IPS DF 4.7 (cell line): ENCODE measurements around the gene IZUMO2.

Experiments used
- DNase-seq: peaks from one replicate; pipeline ENCODE4 v3.0.0-alpha.2; 2013; ENCODE audit warnings: low spot score; ENCODE audit errors: extremely low read depth

The IZUMO2 gene

GRCh38 chr19:50162988-50163387 is at the start of gene IZUMO2:
Gene IZUMO2 (minus strand): TSS chr19:50163281. CDS start chr19:50163194, 87 bp downstream.
- DNase-seq = no peak

GRCh38 chr19:50210425-50210824 is 47.3 kb upstream of the IZUMO2 start:
- DNase-seq = no peak

DNA sequence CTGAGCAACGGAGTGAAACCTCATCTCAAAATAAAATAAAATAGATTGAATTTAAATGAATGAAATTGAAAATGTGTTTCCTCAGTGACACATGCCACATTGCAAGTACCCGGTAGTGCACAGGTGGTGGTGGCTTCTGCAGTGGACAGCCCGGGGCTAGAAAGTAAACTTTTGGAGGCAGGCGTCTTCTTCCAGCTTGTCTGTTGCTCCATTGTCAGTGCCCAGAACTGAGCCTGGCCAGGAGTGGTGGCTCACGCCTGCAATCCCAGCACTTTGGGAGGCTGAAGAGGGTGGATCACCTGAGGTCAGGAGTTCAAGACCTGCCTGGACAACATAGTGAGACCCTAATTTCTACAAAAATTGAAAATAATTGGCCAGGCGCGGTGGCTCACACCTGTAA is 46.0 kb upstream of the IZUMO2 start:
- no peak for DNase-seq

DNA sequence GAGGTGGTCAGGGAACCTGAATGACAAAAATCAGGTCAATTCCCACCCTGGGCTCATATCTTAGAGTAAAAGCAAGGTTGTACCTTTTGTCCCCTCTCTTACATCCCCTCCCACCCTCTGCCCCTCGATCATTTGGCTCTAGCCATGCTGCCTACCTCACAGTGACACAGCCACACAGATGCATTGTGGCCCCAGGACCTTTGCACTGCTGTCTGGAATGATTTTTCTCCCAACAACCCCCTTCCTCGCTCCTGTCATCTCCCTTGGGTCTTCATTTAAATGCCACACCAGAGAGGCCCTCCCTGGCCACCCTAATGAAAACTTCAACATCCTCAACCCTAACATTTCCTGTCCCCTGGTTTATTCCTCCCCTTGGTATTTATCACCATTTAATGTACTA is 44.6 kb upstream of the IZUMO2 start:
- DNase-seq = no peak

- DNase-seq = no peak
These were observed 43.1 kb upstream of the IZUMO2 start for GRCh38 chr19:50206191-50206590.

- no peak for DNase-seq
These were observed 42.6 kb upstream of the IZUMO2 start for GRCh38 chr19:50205681-50206138.

- no peak for DNase-seq
These were observed 42.0 kb upstream of the IZUMO2 start for GRCh38 chr19:50204811-50205675.

GRCh38 chr19:50204081-50204428 is 41.0 kb upstream of the IZUMO2 start:
- DNase-seq = no peak

DNA sequence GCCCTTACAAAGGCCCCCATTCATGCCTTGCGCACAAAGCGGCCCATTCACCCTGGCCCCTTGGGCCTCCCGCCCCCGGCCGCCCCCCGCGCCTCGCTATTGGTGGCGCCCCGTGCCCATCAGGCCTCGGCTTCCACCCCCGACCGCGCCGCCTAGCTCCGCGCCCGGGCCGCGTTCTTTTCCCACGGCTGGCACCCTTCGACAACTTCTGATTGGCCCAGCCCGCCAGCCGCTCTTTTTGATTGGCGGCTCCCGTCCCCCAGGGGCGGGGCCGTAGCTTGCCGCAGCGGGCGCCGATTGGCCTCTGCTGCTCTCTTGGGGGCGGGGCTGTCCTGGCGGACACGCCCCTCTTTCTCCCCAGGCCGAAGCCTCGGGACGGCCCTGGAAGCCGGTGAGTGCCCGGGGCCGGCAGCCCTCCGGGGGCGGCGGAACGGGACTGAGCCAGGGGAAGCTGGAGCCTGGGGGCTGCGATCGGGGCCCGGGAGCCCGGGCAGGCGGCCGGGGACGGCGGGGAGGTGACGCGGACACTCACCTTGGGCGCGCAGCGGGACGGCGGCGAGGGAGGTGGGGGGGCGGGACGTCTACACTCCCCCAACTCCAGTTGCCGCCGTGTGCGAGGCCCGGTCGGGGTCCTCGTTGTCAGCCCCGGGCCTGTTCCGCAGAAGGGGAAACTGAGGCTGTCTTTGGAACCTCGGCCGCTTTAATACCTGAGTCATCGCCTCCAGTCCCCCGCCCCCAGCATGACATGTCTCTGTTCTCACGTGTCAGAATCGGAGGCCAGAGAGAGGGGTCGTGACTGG is 40.4 kb upstream of the IZUMO2 start, which contains the start of gene MYH14:
TSS of gene MYH14 (plus strand) at position 342 of the 800 bp plus-strand sequence. CDS start 6,744 bp downstream, outside the sequence.
- no peak for DNase-seq

- no peak for DNase-seq
These were observed 39.8 kb upstream of the IZUMO2 start for GRCh38 chr19:50202962-50203280.

- DNase-seq = no peak
These were observed 39.3 kb upstream of the IZUMO2 start for GRCh38 chr19:50202386-50202785.

DNA sequence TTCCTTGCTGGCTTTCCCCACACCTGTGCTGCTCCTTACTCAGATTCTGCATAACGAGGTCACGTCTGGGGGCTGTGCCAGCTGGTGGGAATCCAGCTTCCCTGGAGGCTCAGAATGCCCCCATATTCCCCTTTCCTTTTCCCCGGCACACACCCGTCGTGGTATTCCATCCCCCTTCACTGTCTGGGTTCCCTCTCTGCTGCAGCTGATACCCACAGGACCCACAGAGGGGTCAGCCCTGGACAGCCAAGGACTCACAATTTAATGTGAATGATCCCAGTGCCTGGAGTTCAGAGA is 36.1 kb upstream of the IZUMO2 start:
- no peak for DNase-seq

DNA sequence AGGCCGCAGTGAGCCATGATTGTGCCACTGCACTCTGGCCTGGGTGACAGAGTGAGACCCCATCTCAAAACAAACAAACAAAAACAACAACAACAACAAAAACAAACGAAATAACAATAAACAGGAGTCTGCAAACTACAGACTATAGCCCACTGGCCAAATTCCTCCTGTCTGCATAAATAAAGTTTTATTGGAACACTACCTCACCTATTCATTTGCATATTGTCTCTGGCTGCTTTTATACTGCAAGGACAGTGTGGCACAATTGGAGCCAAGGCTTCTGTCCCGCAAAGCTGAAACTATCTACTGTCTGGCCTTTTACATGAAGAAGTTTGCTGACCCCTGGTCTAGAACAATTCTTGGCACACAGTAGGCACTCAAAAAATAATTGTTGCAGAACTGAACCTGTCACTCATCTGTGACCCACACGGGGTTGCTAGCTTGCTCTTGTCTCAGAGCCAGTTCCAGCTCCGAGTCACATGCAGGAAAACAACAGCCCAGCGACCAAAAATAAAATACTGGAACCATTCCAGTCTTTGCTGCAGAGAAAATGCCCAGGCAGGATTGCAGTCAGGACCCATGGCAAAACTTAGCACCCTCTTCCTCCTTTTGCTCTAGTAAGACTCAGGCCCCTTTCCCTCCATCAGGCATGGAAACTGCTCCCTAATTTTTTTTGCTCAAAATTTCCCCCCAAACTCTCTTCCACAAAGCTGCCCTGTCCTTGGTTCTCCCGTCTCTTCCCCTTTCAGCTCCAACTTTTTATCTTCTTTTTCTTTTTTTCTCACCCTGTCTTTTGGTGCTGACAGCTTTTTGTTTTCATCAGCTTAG is 35.6 kb upstream of the IZUMO2 start:
- no peak for DNase-seq

- no peak for DNase-seq
These were observed 34.3 kb upstream of the IZUMO2 start for GRCh38 chr19:50197348-50197747.

- DNase-seq = no peak
These were observed 33.3 kb upstream of the IZUMO2 start for GRCh38 chr19:50196322-50196932.

- no peak for DNase-seq
These were observed 32.1 kb upstream of the IZUMO2 start for GRCh38 chr19:50195224-50195623.

DNA sequence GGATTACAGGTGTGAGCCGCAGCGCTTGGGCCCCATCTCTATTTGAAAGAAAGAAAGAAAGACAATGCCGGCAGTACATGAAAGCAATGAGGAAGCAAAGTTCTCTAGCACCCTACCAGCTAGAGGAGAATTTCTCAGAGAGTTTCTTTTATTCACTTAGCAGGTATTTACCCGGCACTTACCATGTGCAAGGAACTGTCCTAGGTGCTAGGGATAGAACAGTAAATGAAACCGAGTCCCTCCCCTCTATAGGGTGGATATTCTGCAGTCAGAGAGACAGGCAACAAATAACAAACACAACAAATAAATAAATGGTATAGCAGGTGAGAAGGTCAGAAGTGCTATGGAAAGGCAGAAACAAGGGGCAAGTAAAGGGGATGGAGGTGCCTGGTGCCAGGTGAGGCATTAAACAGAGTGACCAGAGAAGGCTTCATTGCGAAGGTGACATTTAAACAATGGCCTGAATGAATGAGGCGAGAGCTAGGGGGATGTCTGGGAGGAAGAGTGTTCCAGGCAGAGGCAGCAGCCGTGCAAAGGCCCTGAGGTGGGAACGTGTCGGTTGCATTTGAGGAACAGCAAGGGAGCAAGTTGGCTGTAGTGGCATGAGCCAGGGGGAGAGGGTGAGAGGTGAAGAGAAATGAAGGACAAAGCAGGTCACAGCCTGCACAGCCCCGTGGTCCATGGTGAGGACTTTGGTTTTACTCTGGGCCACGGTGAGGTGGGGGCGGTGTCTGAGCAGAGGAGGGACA is 29.6 kb upstream of the IZUMO2 start:
- DNase-seq = no peak

GRCh38 chr19:50191216-50191615 is 28.1 kb upstream of the IZUMO2 start:
- DNase-seq = no peak

- DNase-seq = no peak
These were observed 27.4 kb upstream of the IZUMO2 start for GRCh38 chr19:50190439-50190891.

DNA sequence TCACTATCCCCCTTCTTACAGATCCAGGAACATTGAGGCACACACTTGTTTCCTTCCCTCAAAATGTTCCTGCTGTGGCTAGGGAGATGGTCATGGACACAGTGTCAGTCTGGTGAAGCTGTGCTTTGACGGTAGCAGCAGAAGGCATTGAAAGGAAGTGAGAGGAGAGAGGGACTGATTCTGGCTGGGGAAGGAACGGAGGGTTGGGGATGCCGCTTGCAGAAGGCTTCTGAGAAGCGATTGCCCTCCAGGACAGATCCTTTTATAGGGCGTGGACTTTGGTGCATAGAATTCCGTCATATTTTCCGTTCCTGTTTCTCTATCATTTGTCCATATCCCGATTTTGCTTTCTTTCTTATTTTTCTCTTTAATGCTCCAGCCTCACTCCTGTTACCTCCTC is 26.2 kb upstream of the IZUMO2 start:
- DNase-seq = no peak

DNA sequence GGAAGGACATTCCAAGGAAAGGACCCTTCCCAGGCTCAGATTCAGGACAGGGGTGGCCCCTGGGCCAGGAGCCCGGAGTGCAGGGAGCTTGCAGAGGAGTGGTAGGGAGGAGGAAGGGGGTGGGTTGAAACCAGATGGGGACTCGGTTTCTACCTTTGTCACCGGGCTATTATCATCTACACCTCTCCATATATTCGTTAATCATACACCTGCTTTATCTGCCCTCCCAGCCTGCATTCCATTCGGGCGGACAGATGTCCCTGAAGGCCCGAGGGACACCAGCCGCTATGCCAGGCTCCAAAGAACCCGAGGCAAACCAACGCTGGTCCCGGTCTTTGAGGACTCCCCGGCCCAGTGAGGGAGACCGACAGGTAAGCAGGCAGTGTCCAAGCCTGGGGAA is 24.9 kb upstream of the IZUMO2 start:
- no peak for DNase-seq
